Astrocyte (in vitro differentiated cells and primary cell): ENCODE data around the gene ISG15. TPM values are rescaled to one million over a fixed set of nuclear protein-coding genes. Genes with fewer than 3 reads are reported as not detected.

Experiments used
- DNase-seq: peaks from one replicate; pipeline ENCODE4 v3.0.0-alpha.2; 2010; ENCODE audit warnings: low read depth
- FAIRE-seq: peaks from 2 replicates; lab custom pipeline; 2011; peaks lifted over from hg19 to GRCh38; lab: Jason Lieb, UNC
- H2AFZ ChIP-seq: 2 replicates; pipeline ENCODE4 v1.6.0; 2012; ENCODE audit warnings: low read depth, low read length, inconsistent platforms
- H3K27ac ChIP-seq: 2 replicates; pipeline ENCODE4 v1.5.1; 2011; ENCODE audit warnings: low read depth, low read length, inconsistent platforms
- H3K27me3 ChIP-seq: 2 replicates; pipeline ENCODE4 v1.6.0; 2011; ENCODE audit warnings: low read length, inconsistent platforms; ENCODE audit not compliant: insufficient read depth
- H3K36me3 ChIP-seq: 2 replicates; pipeline ENCODE4 v1.5.1; 2011; ENCODE audit warnings: low read length, inconsistent platforms; ENCODE audit not compliant: insufficient read depth
- H3K4me1 ChIP-seq: 2 replicates; pipeline ENCODE4 v1.5.1; 2011; ENCODE audit warnings: low read length, inconsistent platforms; ENCODE audit not compliant: insufficient read depth
- H3K4me2 ChIP-seq: 2 replicates; pipeline ENCODE4 v1.6.0; 2012; ENCODE audit warnings: low read length, inconsistent platforms
- H3K4me3 ChIP-seq: 2 replicates; pipeline ENCODE4 v1.5.1; 2011; ENCODE audit warnings: low read depth, mild to moderate bottlenecking, low read length, inconsistent platforms; ENCODE audit not compliant: insufficient read depth
- H3K79me2 ChIP-seq: 2 replicates; pipeline ENCODE4 v1.6.0; 2012; ENCODE audit warnings: mild to moderate bottlenecking, low read length, inconsistent platforms; ENCODE audit not compliant: insufficient read depth
- H3K9ac ChIP-seq: 2 replicates; pipeline ENCODE4 v1.6.0; 2012; ENCODE audit warnings: mild to moderate bottlenecking, low read length, inconsistent platforms
- H3K9me3 ChIP-seq: 2 replicates; pipeline ENCODE4 v1.5.1; 2012; ENCODE audit warnings: low read depth, mild to moderate bottlenecking, low read length, inconsistent platforms; ENCODE audit not compliant: insufficient read depth
- H4K20me1 ChIP-seq: 2 replicates; pipeline ENCODE4 v1.6.0; 2012; ENCODE audit warnings: low read length, inconsistent platforms; ENCODE audit not compliant: insufficient read depth
- H3K27ac Mint-ChIP-seq: one replicate; pipeline ENCODE4 v1.8.0; 2021; ENCODE audit warnings: mild to moderate bottlenecking, mixed read lengths; ENCODE audit not compliant: unreplicated experiment
- H3K27me3 Mint-ChIP-seq: one replicate; pipeline ENCODE4 v1.8.0; 2021; ENCODE audit warnings: low read depth, mixed read lengths; ENCODE audit not compliant: unreplicated experiment
- H3K36me3 Mint-ChIP-seq: one replicate; pipeline ENCODE4 v1.8.0; 2021; ENCODE audit warnings: low read depth, mixed read lengths; ENCODE audit not compliant: unreplicated experiment
- H3K4me1 Mint-ChIP-seq: one replicate; pipeline ENCODE4 v1.8.0; 2021; ENCODE audit warnings: low read depth, mixed read lengths; ENCODE audit not compliant: unreplicated experiment
- H3K4me3 Mint-ChIP-seq: one replicate; pipeline ENCODE4 v1.8.0; 2021; ENCODE audit warnings: mild to moderate bottlenecking, moderate library complexity, mixed read lengths; ENCODE audit not compliant: unreplicated experiment
- H3K9me3 Mint-ChIP-seq: one replicate; pipeline ENCODE4 v1.8.0; 2021; ENCODE audit warnings: mild to moderate bottlenecking, mixed read lengths; ENCODE audit not compliant: unreplicated experiment
- CTCF ChIP-seq: IDR thresholded peaks from 2 replicates; pipeline ENCODE4 v1.5.1; 2011; ENCODE audit warnings: low read depth, mild to moderate bottlenecking, inconsistent platforms, low read length, moderate library complexity; ENCODE audit not compliant: insufficient read depth
- EZH2 ChIP-seq: IDR thresholded peaks from 2 replicates; pipeline ENCODE4 v1.6.1; 2012; ENCODE audit warnings: mild to moderate bottlenecking, low read length, inconsistent platforms; ENCODE audit not compliant: insufficient read depth
- total RNA-seq: library from RNA; stranded (reverse); gene quantifications from 2 replicates; pipeline ENCODE4 v1.2.1, GENCODE V29; 2021

Gene ISG15
- total RNA-seq, 1 donor from 2014 or later = 1,830 TPM

GRCh38 chr1:1000357-1001056, 12.8 kb upstream of the ISG15 start:
- Histone ChIP-seq H3K9me3 (no peaks in the 10 kb centered on the region), H3K79me2 (no peaks in the 10 kb centered on the region), H3K4me2 (peak overlapping the region; percentile 95), H3K4me1 (peaks cover 24% of the 10 kb centered on the region), H3K27ac (peak overlapping the region; percentile 98), H3K4me3 (peak overlapping the region; percentile 67), H3K9ac (peak overlapping the region; percentile 97), H4K20me1 (peaks cover 34% of the 10 kb centered on the region), H2AFZ (peak overlapping the region; percentile 61), H3K36me3 (no peaks in the 10 kb centered on the region), H3K27me3 (no peaks in the 10 kb centered on the region)
- H3K4me3 Mint-ChIP-seq = peak overlapping the region; percentile 94
- no peak for FAIRE-seq
- peaks cover 19% of the 10 kb centered on the region for H3K4me1 Mint-ChIP-seq
- H3K9me3 Mint-ChIP-seq = no peaks in the 10 kb centered on the region
- H3K27ac Mint-ChIP-seq = peak overlapping the region; percentile 99
- H3K27me3 Mint-ChIP-seq = no peaks in the 10 kb centered on the region
- DNase-seq = peak; percentile 71
- TF ChIP-seq CTCF (no peak), EZH2 (no peak)
- peaks cover 6% of the 10 kb centered on the region for H3K36me3 Mint-ChIP-seq

GRCh38 chr1:1001057-1001783, 12.1 kb upstream of the ISG15 start:
- Histone ChIP-seq H3K9me3 (no peaks in the 10 kb centered on the region), H3K27me3 (no peaks in the 10 kb centered on the region), H3K27ac (peak overlapping the region; percentile 98), H3K9ac (peak overlapping the region; percentile 97), H4K20me1 (peaks cover 34% of the 10 kb centered on the region), H3K4me2 (peak overlapping the region; percentile 95), H3K36me3 (no peaks in the 10 kb centered on the region), H3K4me3 (peak overlapping the region; percentile 67), H3K79me2 (no peaks in the 10 kb centered on the region), H2AFZ (peak overlapping the region; percentile 21), H3K4me1 (peaks cover 25% of the 10 kb centered on the region)
- FAIRE-seq = no peak
- Mint-ChIP-seq H3K4me3 (peak overlapping the region; percentile 94), H3K27me3 (no peaks in the 10 kb centered on the region), H3K36me3 (peaks cover 4% of the 10 kb centered on the region), H3K9me3 (no peaks in the 10 kb centered on the region), H3K27ac (peak overlapping the region; percentile 99), H3K4me1 (peaks cover 19% of the 10 kb centered on the region)
- TF ChIP-seq EZH2 (peak; percentile 36), CTCF (no peak)
- DNase-seq = no peak
